ENCODE results near the gene CDH16.

CDH16 gene, protein sequence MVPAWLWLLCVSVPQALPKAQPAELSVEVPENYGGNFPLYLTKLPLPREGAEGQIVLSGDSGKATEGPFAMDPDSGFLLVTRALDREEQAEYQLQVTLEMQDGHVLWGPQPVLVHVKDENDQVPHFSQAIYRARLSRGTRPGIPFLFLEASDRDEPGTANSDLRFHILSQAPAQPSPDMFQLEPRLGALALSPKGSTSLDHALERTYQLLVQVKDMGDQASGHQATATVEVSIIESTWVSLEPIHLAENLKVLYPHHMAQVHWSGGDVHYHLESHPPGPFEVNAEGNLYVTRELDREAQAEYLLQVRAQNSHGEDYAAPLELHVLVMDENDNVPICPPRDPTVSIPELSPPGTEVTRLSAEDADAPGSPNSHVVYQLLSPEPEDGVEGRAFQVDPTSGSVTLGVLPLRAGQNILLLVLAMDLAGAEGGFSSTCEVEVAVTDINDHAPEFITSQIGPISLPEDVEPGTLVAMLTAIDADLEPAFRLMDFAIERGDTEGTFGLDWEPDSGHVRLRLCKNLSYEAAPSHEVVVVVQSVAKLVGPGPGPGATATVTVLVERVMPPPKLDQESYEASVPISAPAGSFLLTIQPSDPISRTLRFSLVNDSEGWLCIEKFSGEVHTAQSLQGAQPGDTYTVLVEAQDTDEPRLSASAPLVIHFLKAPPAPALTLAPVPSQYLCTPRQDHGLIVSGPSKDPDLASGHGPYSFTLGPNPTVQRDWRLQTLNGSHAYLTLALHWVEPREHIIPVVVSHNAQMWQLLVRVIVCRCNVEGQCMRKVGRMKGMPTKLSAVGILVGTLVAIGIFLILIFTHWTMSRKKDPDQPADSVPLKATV

DNA sequence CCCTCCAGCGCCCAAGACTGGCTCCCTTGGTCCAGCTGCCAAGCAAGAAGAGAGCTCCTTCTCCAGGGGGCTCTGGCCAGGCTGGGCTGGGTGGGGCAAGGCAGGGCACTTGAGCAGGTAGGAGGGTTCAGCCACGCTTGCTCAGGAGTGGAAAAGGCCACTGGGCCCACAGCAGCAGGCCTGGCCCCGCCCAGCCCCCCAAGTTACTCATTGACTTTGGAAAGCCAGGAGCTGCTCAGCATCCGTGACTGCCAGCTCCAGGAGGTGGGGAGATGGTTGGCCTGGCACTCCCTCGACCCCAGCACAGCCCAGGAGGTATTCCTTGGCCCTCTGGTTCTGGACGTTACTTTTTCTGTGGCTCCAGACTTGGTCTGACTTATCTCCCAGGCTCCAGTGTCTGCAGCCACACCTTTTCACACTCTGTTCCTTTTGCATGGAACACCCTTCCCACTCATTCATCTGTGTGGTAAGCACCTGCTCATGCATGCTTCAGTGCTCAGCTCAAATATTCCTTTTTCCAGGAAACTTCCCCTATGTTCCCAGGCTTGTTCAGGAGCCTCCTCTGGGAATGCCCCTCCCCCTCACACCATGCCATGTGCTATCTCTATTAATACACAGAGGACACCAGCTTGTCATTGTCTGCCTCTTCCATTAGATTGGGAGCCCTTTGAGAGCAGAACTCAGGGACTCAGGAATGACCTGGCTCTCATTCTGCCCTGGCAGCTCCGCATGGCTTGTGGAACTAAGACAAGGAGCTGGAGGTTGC is at the start of gene CDH16:
Gene CDH16 (minus strand): TSS at position 83 of the 766 bp plus-strand sequence. CDS start 820 bp downstream, outside the sequence.
- TF ChIP-seq, protein P1, sequence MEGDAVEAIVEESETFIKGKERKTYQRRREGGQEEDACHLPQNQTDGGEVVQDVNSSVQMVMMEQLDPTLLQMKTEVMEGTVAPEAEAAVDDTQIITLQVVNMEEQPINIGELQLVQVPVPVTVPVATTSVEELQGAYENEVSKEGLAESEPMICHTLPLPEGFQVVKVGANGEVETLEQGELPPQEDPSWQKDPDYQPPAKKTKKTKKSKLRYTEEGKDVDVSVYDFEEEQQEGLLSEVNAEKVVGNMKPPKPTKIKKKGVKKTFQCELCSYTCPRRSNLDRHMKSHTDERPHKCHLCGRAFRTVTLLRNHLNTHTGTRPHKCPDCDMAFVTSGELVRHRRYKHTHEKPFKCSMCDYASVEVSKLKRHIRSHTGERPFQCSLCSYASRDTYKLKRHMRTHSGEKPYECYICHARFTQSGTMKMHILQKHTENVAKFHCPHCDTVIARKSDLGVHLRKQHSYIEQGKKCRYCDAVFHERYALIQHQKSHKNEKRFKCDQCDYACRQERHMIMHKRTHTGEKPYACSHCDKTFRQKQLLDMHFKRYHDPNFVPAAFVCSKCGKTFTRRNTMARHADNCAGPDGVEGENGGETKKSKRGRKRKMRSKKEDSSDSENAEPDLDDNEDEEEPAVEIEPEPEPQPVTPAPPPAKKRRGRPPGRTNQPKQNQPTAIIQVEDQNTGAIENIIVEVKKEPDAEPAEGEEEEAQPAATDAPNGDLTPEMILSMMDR (IDR thresholded peaks at IDR 0.05): no peak

DNA sequence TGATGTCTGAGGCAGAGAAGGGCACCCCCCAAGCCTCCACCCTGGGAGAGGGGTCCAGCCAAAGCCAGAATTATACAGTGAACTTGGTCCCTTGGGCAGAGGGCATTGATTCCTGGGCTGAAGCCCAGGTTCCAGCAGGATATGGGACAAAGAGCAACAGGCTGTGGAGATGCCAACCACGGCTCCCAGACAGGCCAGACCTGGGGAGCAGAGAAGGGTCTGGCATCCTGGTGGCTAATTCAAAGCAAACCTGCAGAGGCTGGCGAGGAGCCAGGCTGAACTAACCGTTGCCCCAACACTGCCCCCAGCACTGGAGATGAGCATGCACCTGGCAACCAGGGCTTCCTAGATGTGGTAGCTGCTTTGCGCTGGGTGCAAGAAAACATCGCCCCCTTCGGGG is 45.4 kb upstream of the CDH16 start:
- TF ChIP-seq, protein P1 (IDR thresholded peaks at IDR 0.05): no peak

DNA sequence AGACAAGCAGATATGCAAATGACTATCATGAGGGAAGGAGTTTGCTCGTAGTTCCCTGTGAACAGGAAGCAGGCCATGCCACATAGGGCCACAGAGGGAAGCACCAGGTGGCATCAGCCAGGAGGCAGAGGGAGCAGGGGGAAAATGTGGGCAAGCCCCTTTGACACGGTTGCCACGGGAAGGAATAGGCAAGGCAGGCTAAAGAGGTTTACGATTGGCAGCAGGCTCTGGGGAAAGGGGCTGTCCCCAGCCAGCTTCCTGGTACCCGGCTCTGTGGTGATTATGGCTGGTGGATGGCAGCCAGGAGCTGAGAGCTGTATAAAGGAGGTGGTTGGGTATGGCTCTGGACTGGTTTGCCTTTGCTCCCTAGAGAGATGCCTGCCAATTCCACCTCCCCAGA is 43.2 kb upstream of the CDH16 start:
- TF ChIP-seq, protein P1 (IDR thresholded peaks at IDR 0.05): no peak

DNA sequence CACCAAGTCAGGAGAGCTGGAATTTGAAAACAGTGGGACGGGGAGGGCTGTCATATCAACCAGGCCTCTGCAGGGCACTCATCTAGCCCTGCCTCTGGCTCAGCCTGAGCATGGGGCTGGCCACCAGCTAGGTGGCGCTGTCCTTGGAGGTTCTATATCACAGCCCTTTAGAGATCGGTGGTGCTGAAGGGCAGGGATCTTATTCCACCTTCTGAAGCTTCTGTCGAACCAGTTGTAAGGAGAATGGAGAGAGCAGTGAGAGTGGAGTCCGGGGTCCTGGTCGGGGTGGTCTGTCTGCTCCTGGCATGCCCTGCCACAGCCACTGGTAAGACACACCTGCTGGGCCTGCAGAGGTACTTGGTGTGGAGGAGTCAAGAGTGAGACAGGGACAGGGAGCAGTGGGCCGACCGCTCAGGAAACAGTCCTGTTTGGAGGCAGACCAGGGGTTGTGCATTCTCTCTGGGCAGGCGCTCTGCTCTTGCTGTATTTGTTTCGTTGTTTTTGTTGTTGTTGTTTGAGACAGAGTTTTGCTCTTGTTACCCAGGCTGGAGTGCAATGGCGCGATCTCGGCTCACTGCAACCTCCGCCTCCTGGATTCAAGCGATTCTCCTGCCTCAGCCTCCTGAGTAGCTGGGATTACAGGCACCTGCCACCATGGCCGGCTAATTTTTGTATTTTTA is 42.5 kb upstream of the CDH16 start, which contains the start of gene CES3:
Gene CES3 (plus strand): TSS at position 202 of the 680 bp plus-strand sequence. CDS start 42 bp downstream, at position 244.
- TF ChIP-seq, protein P1 (IDR thresholded peaks at IDR 0.05): peak; percentile 82

DNA sequence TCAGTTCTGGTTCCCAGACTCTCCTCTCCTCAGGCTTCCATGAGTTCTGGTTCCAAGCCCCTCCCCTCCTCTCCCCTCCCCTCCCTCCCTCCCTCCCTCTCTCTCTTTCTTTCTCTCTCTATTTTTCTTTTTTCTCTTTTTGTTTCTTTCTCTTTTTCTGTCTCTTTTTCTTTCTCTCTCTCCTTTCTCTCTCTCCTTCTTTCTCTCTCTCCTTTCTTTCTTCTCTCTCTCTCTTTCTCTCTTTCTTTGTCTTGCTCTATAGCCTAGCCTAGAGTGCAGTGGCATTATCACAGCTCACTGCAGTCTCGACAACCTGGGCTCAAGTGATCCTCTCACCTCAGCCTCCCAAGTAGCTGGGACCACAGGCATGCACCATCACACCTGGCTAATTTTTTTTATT is 41.6 kb upstream of the CDH16 start:
- TF ChIP-seq, protein P1 (IDR thresholded peaks at IDR 0.05): no peak

DNA sequence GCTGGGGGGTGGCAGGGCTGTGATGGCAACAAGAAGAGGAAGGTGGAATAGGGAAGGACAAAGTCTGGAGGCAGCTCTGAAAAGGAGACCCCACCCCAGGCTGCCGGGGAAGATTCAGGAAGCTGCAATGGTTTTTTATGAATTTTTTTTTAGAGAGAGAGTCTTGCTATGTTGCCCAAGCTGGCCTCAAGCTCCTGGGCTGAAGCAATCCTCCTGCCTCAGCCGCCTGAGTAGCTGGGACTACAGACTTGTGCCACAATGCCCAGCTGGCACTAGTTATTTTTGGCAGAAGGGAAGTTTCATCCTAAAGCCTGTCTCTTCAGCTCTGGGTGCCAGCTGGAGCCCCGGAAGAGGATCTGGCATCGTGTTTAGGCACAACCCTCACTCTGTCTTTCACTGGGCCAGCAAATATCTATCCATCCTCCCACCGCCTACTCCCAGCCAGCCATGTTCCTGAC is 41.0 kb upstream of the CDH16 start:
- TF ChIP-seq, protein P1 (IDR thresholded peaks at IDR 0.05): no peak

Measured in LNCAP (cell line).